Non-pigmented ciliary epithelial cell (primary cell): ENCODE results near the gene TMEM218.
A peak's percentile ranks its signal among the peaks of the same experiment; 100 is the strongest.

Experiments
- DNase-seq: peaks from one replicate; pipeline ENCODE4 v3.0.0-alpha.2; 2010; ENCODE audit warnings: low read depth

Gene TMEM218

GRCh38 chr11:125129316-125129993 is 18.0 kb upstream of the TMEM218 start:
- DNase-seq, result no peak

- DNase-seq, result peak; percentile 38
These were observed 17.0 kb upstream of the TMEM218 start for GRCh38 chr11:125128450-125128849.

- no peak for DNase-seq
These were observed 13.2 kb upstream of the TMEM218 start for GRCh38 chr11:125124618-125124992.

- DNase-seq, result peak; percentile 4
These were observed 12.7 kb upstream of the TMEM218 start for GRCh38 chr11:125123947-125124617.

GRCh38 chr11:125123194-125123946 is 11.9 kb upstream of the TMEM218 start:
- DNase-seq, result no peak

- DNase-seq, result no peak
These were observed 6.0 kb upstream of the TMEM218 start for GRCh38 chr11:125117429-125117828.

GRCh38 chr11:125114518-125114917 is 3.1 kb upstream of the TMEM218 start:
- no peak for DNase-seq

- no peak for DNase-seq
These were observed 780 bp upstream of the TMEM218 start for GRCh38 chr11:125112208-125112604.

GRCh38 chr11:125111001-125111342 is 454 bp downstream of the TMEM218 start:
- no peak for DNase-seq

GRCh38 chr11:125110506-125110905 is 920 bp downstream of the TMEM218 start:
- DNase-seq, result no peak

- no peak for DNase-seq
These were observed 3.0 kb downstream of the TMEM218 start for GRCh38 chr11:125108469-125108868.

GRCh38 chr11:125105926-125106325 is 5.5 kb downstream of the TMEM218 start:
- DNase-seq, result no peak

GRCh38 chr11:125102510-125102909 is 8.9 kb downstream of the TMEM218 start:
- DNase-seq, result no peak

- no peak for DNase-seq
These were observed 9.4 kb downstream of the TMEM218 start for GRCh38 chr11:125102025-125102424.

GRCh38 chr11:125101596-125101995 is 9.8 kb downstream of the TMEM218 start:
- no peak for DNase-seq

- DNase-seq, result no peak
These were observed 11.3 kb downstream of the TMEM218 start for GRCh38 chr11:125100136-125100535.

- no peak for DNase-seq
These were observed 16.7 kb downstream of the TMEM218 start for GRCh38 chr11:125094731-125095130.

GRCh38 chr11:125093502-125093901 is 17.9 kb downstream of the TMEM218 start:
- DNase-seq, result no peak

- no peak for DNase-seq
These were observed 18.8 kb downstream of the TMEM218 start for GRCh38 chr11:125092669-125093068.

- DNase-seq, result no peak
These were observed 19.4 kb downstream of the TMEM218 start for GRCh38 chr11:125091877-125092664.

- no peak for DNase-seq
These were observed 20.1 kb downstream of the TMEM218 start for GRCh38 chr11:125091247-125091876.

GRCh38 chr11:125090816-125091215 is 20.6 kb downstream of the TMEM218 start:
- DNase-seq, result no peak
